ENCODE data around the gene SNX7.

GRCh38 chr1:98737835-98738234, 76.3 kb downstream of the SNX7 start:
- TF ChIP-seq, protein P1, sequence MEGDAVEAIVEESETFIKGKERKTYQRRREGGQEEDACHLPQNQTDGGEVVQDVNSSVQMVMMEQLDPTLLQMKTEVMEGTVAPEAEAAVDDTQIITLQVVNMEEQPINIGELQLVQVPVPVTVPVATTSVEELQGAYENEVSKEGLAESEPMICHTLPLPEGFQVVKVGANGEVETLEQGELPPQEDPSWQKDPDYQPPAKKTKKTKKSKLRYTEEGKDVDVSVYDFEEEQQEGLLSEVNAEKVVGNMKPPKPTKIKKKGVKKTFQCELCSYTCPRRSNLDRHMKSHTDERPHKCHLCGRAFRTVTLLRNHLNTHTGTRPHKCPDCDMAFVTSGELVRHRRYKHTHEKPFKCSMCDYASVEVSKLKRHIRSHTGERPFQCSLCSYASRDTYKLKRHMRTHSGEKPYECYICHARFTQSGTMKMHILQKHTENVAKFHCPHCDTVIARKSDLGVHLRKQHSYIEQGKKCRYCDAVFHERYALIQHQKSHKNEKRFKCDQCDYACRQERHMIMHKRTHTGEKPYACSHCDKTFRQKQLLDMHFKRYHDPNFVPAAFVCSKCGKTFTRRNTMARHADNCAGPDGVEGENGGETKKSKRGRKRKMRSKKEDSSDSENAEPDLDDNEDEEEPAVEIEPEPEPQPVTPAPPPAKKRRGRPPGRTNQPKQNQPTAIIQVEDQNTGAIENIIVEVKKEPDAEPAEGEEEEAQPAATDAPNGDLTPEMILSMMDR (IDR thresholded peaks at IDR 0.05), result no peak
- no peak for TF ChIP-seq POLR2A (IDR thresholded peaks at IDR 0.05)

Measured in body of pancreas (tissue), 4 donors.